Measurements from ENCODE around the gene FOXK1. TPM values are rescaled to one million over a fixed set of nuclear protein-coding genes. Genes with fewer than 3 reads are reported as not detected.

The FOXK1 gene
- total RNA-seq, 1 donor from 2014 or later, result 17.6 TPM

GRCh38 chr7:4774007-4774406 is 91.9 kb downstream of the FOXK1 start:
- H3K4me3 ChIP-seq (ENCODE audit: low read depth, low read length), result no peak overlapping the region
- H3K36me3 ChIP-seq (ENCODE audit: control insufficient read depth, insufficient read depth, low read length), result peaks cover 6% of the 10 kb centered on the region
- TF ChIP-seq CTCF (IDR thresholded peaks at IDR 0.05; ENCODE audit: insufficient read depth, low read length, severe bottlenecking), result no peak
- no peak for DNase-seq (ENCODE audit: low read depth)
- H3K27me3 ChIP-seq (ENCODE audit: control insufficient read depth, insufficient read depth, low read length), result no peaks in the 10 kb centered on the region
- FAIRE-seq, result no peak

- Histone ChIP-seq H3K4me3 (ENCODE audit: low read depth, low read length) (peak overlapping the region; percentile 87), H3K36me3 (ENCODE audit: control insufficient read depth, insufficient read depth, low read length) (peaks cover 7% of the 10 kb centered on the region), H3K27me3 (ENCODE audit: control insufficient read depth, insufficient read depth, low read length) (no peaks in the 10 kb centered on the region)
- FAIRE-seq (no peak), DNase-seq (ENCODE audit: low read depth) (peak; percentile 76)
- no peak for TF ChIP-seq CTCF (IDR thresholded peaks at IDR 0.05; ENCODE audit: insufficient read depth, low read length, severe bottlenecking)
These were observed 92.7 kb downstream of the FOXK1 start for GRCh38 chr7:4774658-4775249.

- peak; percentile 88 for DNase-seq (ENCODE audit: low read depth)
- TF ChIP-seq CTCF (IDR thresholded peaks at IDR 0.05; ENCODE audit: insufficient read depth, low read length, severe bottlenecking), result peak; percentile 1
- Histone ChIP-seq H3K36me3 (ENCODE audit: control insufficient read depth, insufficient read depth, low read length) (peaks cover 7% of the 10 kb centered on the region), H3K27me3 (ENCODE audit: control insufficient read depth, insufficient read depth, low read length) (no peaks in the 10 kb centered on the region), H3K4me3 (ENCODE audit: low read depth, low read length) (peak within 1 kb of the TSS; percentile 87)
- no peak for FAIRE-seq
These were observed 93.3 kb downstream of the FOXK1 start, which contains the start of gene AP5Z1 for GRCh38 chr7:4775250-4775847. TSS of gene AP5Z1 (plus strand) at chr7:4775623. CDS start at chr7:4775716, 93 bp downstream.

- Histone ChIP-seq H3K36me3 (ENCODE audit: control insufficient read depth, insufficient read depth, low read length) (peaks cover 9% of the 10 kb centered on the region), H3K4me3 (ENCODE audit: low read depth, low read length) (peak overlapping the region; percentile 87), H3K27me3 (ENCODE audit: control insufficient read depth, insufficient read depth, low read length) (no peaks in the 10 kb centered on the region)
- FAIRE-seq (no peak), DNase-seq (ENCODE audit: low read depth) (peak; percentile 51)
- TF ChIP-seq CTCF (IDR thresholded peaks at IDR 0.05; ENCODE audit: insufficient read depth, low read length, severe bottlenecking), result no peak
These were observed 93.9 kb downstream of the FOXK1 start for GRCh38 chr7:4775848-4776623.

GRCh38 chr7:4779118-4779517 is 97.0 kb downstream of the FOXK1 start:
- TF ChIP-seq CTCF (IDR thresholded peaks at IDR 0.05; ENCODE audit: insufficient read depth, low read length, severe bottlenecking), result no peak
- DNase-seq (ENCODE audit: low read depth), result no peak
- no peak for FAIRE-seq
- H3K27me3 ChIP-seq (ENCODE audit: control insufficient read depth, insufficient read depth, low read length), result no peaks in the 10 kb centered on the region
- H3K4me3 ChIP-seq (ENCODE audit: low read depth, low read length), result no peak overlapping the region
- H3K36me3 ChIP-seq (ENCODE audit: control insufficient read depth, insufficient read depth, low read length), result peaks cover 22% of the 10 kb centered on the region

Measured in bronchial epithelial cell (primary cell).